ENCODE data around the gene DRG1.
A peak's percentile ranks its signal among the peaks of the same experiment; 100 is the strongest.
"Not testable (repeated sequence)": the region's sequence is repeated elsewhere in the genome, so short reads cannot be mapped to it uniquely, and the experiment has no call there.

DRG1 gene

GRCh38 chr22:31399211-31400022 lies at the start of gene DRG1:
Gene DRG1, plus strand, starts transcription at chr22:31399604. Its CDS starts 80 bp downstream, at chr22:31399684.
- DNase-seq, result peak; percentile 96

DNA sequence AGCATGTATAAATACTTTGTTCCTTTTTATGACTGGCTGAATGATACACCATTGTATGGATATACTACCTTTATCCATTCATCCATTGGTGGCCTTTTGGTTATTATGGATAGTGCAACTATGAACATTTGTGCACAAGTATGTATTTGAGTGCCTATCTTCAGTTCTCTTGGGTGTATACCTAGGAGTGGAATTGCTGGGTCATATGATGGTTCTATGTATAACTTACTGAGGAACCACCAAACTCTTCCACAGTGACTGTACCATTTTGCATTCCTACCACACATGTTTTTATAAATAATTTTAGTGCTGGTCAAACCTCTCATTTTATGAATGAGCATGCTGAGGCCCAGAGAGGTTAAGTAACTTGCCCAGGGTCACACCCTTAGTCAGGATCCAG lies 49.4 kb upstream of the DRG1 start:
- DNase-seq, result no peak

- DNase-seq, result no peak
These were observed 49.0 kb upstream of the DRG1 start for GRCh38 chr22:31350410-31350863.

DNA sequence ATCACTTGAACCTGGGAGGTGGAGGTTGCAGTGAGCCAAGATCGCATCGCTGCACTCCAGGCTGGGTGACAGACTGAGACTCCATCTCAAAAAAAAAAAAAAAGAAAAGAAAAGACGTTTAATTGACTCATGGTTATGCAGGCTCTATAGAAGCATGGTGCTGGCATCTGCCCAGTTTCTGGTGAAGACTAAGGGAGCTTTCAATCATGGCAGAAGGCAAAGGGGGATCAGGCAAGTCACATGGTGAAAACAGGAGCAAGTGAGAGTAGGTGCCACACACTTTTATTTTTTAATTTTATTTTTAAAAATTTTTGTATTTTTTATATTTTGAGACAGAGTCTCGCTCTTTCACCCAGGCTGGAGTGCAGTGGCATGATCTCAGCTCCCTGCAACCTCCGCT lies 44.9 kb upstream of the DRG1 start:
- DNase-seq, result no peak

DNA sequence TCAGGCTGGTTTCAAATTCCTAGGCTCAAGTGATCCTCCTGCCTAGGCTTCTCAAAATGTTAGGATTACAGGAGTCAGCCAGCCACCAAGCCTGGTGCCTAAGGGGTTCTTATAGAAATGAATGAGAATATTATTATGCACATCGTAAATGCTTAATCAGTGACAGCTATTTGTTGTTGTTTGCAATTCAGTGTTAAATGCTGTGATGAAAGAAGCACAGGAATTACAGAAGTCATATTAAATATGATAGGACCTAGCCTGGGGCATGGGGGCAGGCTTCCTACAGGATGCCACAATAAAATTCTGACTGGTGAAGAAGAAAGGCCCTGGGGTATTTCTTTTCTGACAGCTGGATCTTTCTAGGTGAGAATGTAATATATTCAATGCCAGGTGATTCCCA lies 39.4 kb upstream of the DRG1 start:
- DNase-seq, result no peak

DNA sequence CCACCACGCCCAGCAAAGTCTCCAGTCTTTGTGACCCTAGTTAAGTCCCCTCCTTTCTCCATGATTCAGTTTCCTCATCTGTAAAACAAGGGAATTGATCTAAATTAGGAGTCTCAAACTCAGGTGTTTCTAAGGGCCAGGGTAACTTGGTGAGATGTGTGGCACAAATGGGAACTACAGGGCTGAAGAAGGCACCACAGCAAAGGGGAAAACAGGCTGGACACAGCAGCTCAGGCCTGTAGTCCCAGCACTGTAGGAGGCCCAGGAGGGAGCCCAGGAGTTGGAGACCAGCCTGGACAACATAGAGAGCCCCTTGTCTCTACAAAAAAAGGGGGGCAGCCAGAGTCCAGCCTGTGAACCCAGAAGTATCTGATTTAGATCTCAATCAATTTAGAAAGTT lies 37.7 kb upstream of the DRG1 start:
- DNase-seq, result no peak

- no peak for DNase-seq
These were observed 35.4 kb upstream of the DRG1 start for GRCh38 chr22:31363885-31364465.

DNA sequence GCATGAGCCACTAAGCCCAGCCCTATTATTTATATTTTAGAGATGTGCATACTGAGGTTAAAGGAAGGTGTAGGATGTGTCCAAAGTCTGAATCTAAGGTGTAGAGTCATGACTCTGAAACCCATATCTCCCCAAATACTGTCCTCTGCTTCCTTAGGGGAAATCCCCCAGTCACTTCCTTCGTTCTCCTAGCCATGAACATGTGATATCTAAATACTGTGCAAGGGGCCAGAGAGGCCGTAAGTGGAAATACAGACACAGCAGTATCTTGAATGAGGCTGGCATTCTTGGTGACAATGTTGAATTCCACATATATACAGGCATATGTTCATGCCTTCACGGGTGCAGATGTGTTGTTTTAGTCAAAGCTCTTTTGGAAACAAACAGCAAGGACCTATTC lies 32.0 kb upstream of the DRG1 start:
- DNase-seq, result no peak

- no peak for DNase-seq
These were observed 21.8 kb upstream of the DRG1 start for GRCh38 chr22:31377612-31378011.

GRCh38 chr22:31378123-31378522 lies 21.3 kb upstream of the DRG1 start:
- DNase-seq, result no peak

- DNase-seq, result not testable (repeated sequence)
These were observed 20.8 kb upstream of the DRG1 start for GRCh38 chr22:31378651-31379050.

DNA sequence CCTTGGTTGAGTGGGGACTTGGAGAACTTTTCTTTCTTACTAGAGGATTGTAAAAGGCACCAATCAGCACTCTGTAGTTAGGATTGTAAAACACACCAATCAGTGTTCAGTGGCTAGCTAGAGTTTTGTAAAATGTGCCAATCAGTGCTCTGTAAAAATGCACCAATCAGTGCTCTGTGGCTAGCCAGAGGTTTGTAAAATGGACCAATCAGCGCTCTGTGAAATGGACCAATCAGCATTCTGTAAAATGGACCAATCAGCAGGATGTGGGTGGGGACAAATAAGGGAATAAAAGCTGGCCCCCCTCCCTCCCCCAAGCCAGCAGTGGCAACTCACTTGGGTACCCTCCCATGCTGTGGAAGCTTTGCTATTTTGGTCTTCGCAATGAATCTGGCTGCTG lies 5.5 kb upstream of the DRG1 start:
- no peak for DNase-seq

GRCh38 chr22:31394326-31394725 lies 5.1 kb upstream of the DRG1 start:
- DNase-seq, result no peak

GRCh38 chr22:31398231-31398630 lies 1.2 kb upstream of the DRG1 start:
- no peak for DNase-seq

- peak in 1 of 2 experiments; percentile 35 for DNase-seq
These were observed 606 bp downstream of the DRG1 start for GRCh38 chr22:31400023-31400397.

DNA sequence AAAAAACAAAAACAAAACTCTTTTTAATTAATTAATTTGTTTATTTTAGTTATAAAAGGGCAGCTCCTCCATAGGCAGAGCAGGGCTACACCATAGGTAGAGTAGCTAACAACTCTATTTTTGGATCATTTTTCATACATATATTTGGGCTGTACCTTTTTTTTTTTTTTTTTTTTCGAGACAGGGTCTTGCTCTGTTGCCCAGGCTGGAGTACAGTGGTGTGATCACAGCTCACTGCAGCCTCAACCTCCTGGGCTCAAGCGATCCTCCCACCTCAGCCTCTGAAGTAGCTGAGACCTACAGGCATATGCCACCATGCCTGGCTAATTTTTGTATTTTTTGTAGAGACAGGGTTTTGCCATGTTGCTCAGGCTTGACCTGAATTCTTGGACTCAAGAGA lies 2.9 kb downstream of the DRG1 start:
- DNase-seq, result not testable (repeated sequence)

DNA sequence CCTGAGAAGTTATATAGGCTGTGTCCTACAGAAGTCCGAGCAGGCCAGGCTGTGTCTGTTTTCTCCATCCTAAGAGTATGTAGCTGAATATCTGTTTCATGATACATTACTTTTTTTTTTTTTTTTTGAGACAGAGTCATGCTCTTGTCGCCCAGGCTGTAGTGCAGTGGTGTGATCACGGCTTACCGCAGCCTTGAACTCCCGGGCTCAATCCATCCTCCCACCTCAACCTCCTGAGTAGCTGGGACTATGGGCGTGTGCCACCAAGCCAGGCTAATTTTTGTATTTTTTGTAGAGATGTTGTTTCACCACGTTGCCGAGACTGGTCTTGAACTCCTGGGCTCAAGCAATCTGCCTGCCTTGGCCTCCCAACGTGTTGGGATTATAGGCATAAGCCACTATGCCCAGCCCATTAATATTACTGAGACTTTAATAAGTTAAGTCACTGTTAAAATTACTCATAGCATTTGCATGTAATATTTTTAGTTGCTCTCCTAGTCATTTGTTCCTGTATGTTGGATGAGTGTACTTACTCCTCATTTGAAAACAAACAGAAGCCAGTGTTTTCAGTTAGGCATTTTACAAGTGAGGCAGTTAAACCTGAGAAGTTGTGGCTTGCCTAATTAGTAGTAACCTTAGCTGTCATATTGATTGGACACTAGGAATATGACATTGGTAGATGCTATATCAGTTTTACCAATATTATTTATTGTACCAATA lies 26.1 kb downstream of the DRG1 start:
- no peak for DNase-seq

- no peak for DNase-seq
These were observed 32.5 kb downstream of the DRG1 start for GRCh38 chr22:31431950-31432349.

- no peak for DNase-seq
These were observed 36.7 kb downstream of the DRG1 start for GRCh38 chr22:31436132-31436531.

DNA sequence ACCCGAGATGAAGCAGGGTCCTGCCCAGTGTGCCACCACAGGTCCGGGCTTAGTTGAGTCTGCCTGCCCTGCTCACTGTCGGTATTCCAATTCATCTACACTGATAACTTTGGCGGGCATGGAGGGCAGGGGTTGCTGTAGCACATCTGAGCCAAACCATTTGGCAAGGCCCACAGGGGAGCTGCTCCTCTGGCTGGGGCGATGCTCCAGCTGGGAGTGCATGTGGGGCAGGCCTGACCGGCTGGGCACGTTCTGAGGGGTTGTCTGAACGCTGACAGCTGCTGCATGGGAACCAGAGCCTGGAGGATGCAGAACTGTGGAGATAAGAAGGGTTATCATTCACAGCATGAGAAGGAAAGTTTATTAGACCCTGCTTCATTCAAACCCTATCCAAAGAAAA lies 40.4 kb downstream of the DRG1 start:
- DNase-seq, result no peak

DNA sequence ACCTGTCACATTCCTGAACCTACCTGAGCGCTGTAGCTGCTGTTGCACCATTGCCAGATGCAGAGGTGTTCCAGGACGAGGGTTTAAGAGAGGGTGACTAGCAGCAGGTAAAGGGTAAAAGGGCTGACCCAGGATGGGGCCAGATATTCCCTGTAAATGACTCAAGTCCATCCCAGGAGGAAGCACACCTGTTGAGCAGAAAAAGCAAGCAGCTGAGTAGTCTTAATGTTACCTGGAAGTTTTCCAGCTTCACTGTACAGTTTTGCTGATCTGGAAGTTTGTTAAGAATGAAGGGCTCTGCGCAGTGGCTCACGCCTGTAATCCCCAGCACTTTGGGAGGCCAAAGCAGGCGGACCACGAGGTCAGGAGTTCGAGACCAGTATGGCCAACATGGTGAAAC lies 41.3 kb downstream of the DRG1 start:
- no peak for DNase-seq

DNA sequence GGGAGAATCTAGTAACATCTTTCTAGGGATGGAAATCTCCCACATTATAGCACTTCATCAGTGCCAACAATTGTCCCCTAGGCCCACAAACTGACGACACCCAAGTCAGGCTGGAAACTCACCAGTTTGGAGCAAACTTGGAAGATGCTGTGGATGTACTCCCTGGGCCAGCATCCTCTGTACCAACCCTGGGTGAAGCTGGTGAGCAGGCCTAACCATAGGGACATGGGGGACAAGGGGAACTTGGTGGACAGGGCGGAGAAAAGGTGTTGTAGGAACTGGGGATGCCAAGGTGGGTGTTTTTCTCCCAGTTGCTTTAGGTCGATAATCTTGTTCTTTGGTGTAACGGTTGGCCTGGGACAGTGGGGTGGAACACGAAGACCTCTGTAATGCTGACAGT lies 42.2 kb downstream of the DRG1 start:
- DNase-seq, result no peak

- no peak for DNase-seq
These were observed 43.5 kb downstream of the DRG1 start for GRCh38 chr22:31442768-31443489.
